Measurements from ENCODE around the gene LRIT2. TPM values are rescaled to one million over a fixed set of nuclear protein-coding genes. Genes with fewer than 3 reads are reported as not detected.

Gene LRIT2
- total RNA-seq, 1 experiment from 2014 or later: not detected

GRCh38 chr10:84216834-84217233 is 8.5 kb downstream of the LRIT2 start:
- Histone ChIP-seq H3K14ac (ENCODE audit: insufficient read depth, low read length) (no peak overlapping the region), H3K9ac (ENCODE audit: extremely low read depth, insufficient read length, low read length) (no peak overlapping the region), H2BK5ac (ENCODE audit: insufficient read length, low read length) (no peak overlapping the region), H4K20me1 (ENCODE audit: control insufficient read depth, insufficient read depth, insufficient read length) (no peaks in the 10 kb centered on the region), H3K23me2 (ENCODE audit: insufficient read length, low read depth, low read length, poor library complexity, severe bottlenecking) (no peaks in the 10 kb centered on the region), H2AK5ac (ENCODE audit: insufficient read length, low read length) (no peak overlapping the region), H3K4me1 (ENCODE audit: insufficient read depth, low read length) (no peaks in the 10 kb centered on the region), H3T11ph (ENCODE audit: low read length) (no peak overlapping the region), H4K8ac (replicated peaks; ENCODE audit: insufficient read length, low read depth, low read length) (no peak overlapping the region), H3K18ac (ENCODE audit: insufficient read length, low read depth, low read length) (no peak overlapping the region), H3K9me3 (ENCODE audit: control insufficient read depth, low read depth, low read length) (no peaks in the 10 kb centered on the region), H2BK120ac (ENCODE audit: low read depth, low read length, poor library complexity, severe bottlenecking) (no peak overlapping the region), H3K56ac (ENCODE audit: insufficient read length, low read depth, low read length) (no peak overlapping the region), H3K27ac (ENCODE audit: insufficient read length, low read depth, low read length) (no peak overlapping the region), H3K79me2 (ENCODE audit: insufficient read depth, low read length) (no peaks in the 10 kb centered on the region), H3K27me3 (ENCODE audit: insufficient read depth, low read length) (no peaks in the 10 kb centered on the region), H3K79me1 (ENCODE audit: insufficient read depth, low read depth, low read length, poor library complexity, severe bottlenecking) (no peaks in the 10 kb centered on the region), H2AFZ (ENCODE audit: low read length) (no peak overlapping the region), H3K23ac (ENCODE audit: insufficient read length, low read depth, low read length) (no peak overlapping the region), H2BK12ac (ENCODE audit: insufficient read length, low read depth, low read length) (no peak overlapping the region), H2BK20ac (ENCODE audit: low read depth, low read length, poor library complexity, severe bottlenecking) (no peak overlapping the region), H4K5ac (ENCODE audit: insufficient read length, low read depth, low read length) (no peak overlapping the region), H3K4ac (ENCODE audit: low read depth, low read length) (no peak overlapping the region), H3K4me2 (ENCODE audit: insufficient read depth, insufficient read length, low read length) (no peak overlapping the region), H4K91ac (ENCODE audit: insufficient read length, low read depth, low read length) (no peak overlapping the region), H2BK15ac (ENCODE audit: low read depth, low read length) (no peak overlapping the region)
- no peaks in the 10 kb centered on the region; a peak in 1 of 7 replicates for H3K36me3 Mint-ChIP-seq (ENCODE audit: insufficient read depth in 1 of 3, low read depth in 3 of 3)
- H3K27me3 Mint-ChIP-seq (ENCODE audit: low read depth): peaks cover 10% of the 10 kb centered on the region
- no CpG with 5 or more reads among the region's 9 CpGs for WGBS (ENCODE audit: extremely low coverage, insufficient read length, low lambda C conversion rate)
- no peaks in the 10 kb centered on the region for H3K9me3 Mint-ChIP-seq
- H3K27ac Mint-ChIP-seq: no peak overlapping the region
- TF ChIP-seq CTCF (conservative IDR thresholded peaks at IDR 0.05): no peak
- H3K4me3 Mint-ChIP-seq: no peak overlapping the region
- H3K4me1 Mint-ChIP-seq: peaks cover 0 to 6% of the 10 kb centered on the region in 2 experiments; a peak in 3 of 4 replicates
- DNase-seq: no peak

All from H9 (cell line).